Type B pancreatic cell (in vitro differentiated cells): Measurements from ENCODE around the gene IL1RAPL1. TPM values are rescaled to one million over a fixed set of nuclear protein-coding genes. Genes with fewer than 3 reads are reported as not detected.

ENCODE experiments used
- DNase-seq: peaks from one replicate; pipeline ENCODE4 v3.0.0; 2021; ENCODE audit warnings: mixed read lengths; ENCODE audit not compliant: unreplicated experiment; ENCODE audit errors: extremely low spot score
- H3K27ac Mint-ChIP-seq: 2 replicates; pipeline ENCODE4 v1.8.0; 2021; ENCODE audit warnings: mild to moderate bottlenecking, mixed read lengths
- H3K27me3 Mint-ChIP-seq: 2 replicates; pipeline ENCODE4 v1.8.0; 2021; ENCODE audit warnings: mixed read lengths
- H3K36me3 Mint-ChIP-seq: 2 replicates; pipeline ENCODE4 v1.8.0; 2021; ENCODE audit warnings: mixed read lengths
- H3K4me1 Mint-ChIP-seq: one replicate; pipeline ENCODE4 v1.8.0; 2021; ENCODE audit warnings: mixed read lengths; ENCODE audit not compliant: unreplicated experiment
- H3K4me3 Mint-ChIP-seq: 2 replicates; pipeline ENCODE4 v1.8.0; 2021; ENCODE audit warnings: mild to moderate bottlenecking, mixed read lengths
- H3K9me3 Mint-ChIP-seq: 2 replicates; pipeline ENCODE4 v1.8.0; 2021; ENCODE audit warnings: mixed read lengths
- total RNA-seq: library from RNA; stranded (reverse); gene quantifications from 2 replicates; pipeline ENCODE4 v1.2.1, GENCODE V29; 2021; ENCODE audit warnings: low replicate concordance
- TF ChIP-seq, protein P1 (sequence below): fragments of 200-600 bp; sonication (generic); conservative IDR thresholded peaks from 2 replicates; pipeline ENCODE4 v1.5.0; 2021; ENCODE audit warnings: antibody characterized with exemption, mild to moderate bottlenecking

IL1RAPL1 gene
- total RNA-seq, 1 donor from 2014 or later: 2.6 TPM

DNA sequence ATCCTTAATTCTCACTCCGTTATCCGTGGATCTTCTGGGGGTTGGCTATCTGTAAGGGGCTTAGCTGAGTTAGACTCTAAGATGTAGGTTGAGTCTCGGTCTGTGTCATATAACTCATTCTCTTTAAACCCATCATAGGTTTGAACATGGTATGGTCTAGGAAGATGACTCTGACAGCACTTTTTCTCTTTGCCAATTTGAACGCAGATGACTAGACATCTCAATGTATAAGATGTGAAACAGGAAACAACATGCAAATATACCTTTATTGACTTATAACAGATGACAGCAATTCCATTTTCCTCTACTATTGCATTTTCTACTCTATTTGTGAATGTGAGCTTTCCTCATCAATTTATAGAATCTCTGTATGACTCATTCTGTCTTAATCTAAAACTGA, 993.3 kb downstream of the IL1RAPL1 start:
- no peaks in the 10 kb centered on the region for H3K4me1 Mint-ChIP-seq
- H3K9me3 Mint-ChIP-seq: peaks cover 6% of the 10 kb centered on the region
- TF ChIP-seq, protein P1, sequence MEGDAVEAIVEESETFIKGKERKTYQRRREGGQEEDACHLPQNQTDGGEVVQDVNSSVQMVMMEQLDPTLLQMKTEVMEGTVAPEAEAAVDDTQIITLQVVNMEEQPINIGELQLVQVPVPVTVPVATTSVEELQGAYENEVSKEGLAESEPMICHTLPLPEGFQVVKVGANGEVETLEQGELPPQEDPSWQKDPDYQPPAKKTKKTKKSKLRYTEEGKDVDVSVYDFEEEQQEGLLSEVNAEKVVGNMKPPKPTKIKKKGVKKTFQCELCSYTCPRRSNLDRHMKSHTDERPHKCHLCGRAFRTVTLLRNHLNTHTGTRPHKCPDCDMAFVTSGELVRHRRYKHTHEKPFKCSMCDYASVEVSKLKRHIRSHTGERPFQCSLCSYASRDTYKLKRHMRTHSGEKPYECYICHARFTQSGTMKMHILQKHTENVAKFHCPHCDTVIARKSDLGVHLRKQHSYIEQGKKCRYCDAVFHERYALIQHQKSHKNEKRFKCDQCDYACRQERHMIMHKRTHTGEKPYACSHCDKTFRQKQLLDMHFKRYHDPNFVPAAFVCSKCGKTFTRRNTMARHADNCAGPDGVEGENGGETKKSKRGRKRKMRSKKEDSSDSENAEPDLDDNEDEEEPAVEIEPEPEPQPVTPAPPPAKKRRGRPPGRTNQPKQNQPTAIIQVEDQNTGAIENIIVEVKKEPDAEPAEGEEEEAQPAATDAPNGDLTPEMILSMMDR: no peak
- H3K4me3 Mint-ChIP-seq: no peak overlapping the region
- no peak for DNase-seq
- no peaks in the 10 kb centered on the region for H3K36me3 Mint-ChIP-seq
- H3K27ac Mint-ChIP-seq: no peak overlapping the region
- no peaks in the 10 kb centered on the region for H3K27me3 Mint-ChIP-seq

DNA sequence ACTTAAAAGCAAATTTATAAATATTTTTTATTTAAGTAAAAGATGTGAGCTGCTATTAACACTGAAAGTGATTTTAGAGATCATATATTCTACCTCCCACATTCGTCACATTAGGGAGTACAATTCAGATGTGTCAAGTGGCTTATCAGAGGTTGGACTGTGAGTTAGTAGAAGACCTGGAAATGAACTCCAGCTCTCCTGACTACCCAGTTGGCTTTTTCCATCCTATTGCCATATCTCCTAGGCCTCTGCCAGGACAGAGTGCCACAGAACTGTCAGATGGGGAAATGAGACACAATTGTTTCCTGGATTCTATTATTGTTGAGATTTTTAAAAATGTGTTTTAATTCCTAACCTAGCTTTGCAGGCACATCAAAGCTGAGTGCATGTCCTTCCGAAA, 994.0 kb downstream of the IL1RAPL1 start:
- TF ChIP-seq, protein P1: no peak
- DNase-seq: no peak

DNA sequence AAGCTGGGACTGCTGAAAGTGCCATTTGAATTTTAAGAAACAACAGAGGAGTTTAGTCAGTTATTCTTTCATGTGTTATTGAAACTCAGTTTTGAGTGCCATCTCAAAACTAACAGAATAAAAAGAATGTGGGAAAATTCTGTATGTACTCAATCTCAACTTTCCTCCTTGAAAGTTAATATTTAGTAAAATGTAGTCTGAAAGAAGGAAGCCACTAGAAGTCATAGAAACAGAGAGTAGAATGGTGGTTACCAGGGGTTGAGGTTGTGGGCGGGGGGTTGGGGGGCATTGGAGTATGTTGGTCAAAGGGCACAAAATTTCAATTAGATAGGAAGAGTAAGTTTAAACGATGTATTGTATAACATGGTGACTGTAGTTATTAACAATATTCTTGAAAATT, 999.9 kb downstream of the IL1RAPL1 start:
- DNase-seq: no peak
- TF ChIP-seq, protein P1: no peak
- Mint-ChIP-seq H3K9me3 (no peaks in the 10 kb centered on the region), H3K4me3 (no peak overlapping the region), H3K36me3 (no peaks in the 10 kb centered on the region), H3K4me1 (no peaks in the 10 kb centered on the region), H3K27me3 (no peaks in the 10 kb centered on the region), H3K27ac (no peak overlapping the region)

More for the DNA sequence above, 994.0 kb downstream of the IL1RAPL1 start:
- H3K4me1 Mint-ChIP-seq: no peaks in the 10 kb centered on the region
- H3K27me3 Mint-ChIP-seq: no peaks in the 10 kb centered on the region
- no peak overlapping the region for H3K27ac Mint-ChIP-seq
- H3K4me3 Mint-ChIP-seq: no peak overlapping the region
- no peaks in the 10 kb centered on the region for H3K36me3 Mint-ChIP-seq
- peaks cover 6% of the 10 kb centered on the region for H3K9me3 Mint-ChIP-seq

DNA sequence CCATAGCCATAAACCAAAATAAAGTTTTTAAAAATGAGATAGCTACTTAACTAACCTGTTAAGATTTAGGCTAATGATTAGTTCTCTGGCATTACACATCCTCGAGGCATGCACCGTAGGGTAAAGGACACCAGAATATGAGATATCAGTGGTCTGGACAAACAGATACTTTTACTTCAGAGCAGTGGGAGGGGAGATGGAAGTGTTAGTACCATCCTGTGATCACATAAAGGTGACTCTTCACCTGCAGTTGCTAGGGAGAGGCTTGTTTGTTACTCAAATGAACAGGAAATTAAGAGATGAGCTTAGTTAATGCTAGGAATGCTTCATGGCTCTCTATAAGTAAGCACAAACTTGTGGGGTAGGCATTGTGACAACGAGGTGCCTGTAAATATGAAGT, 1003.7 kb downstream of the IL1RAPL1 start:
- Mint-ChIP-seq H3K36me3 (no peaks in the 10 kb centered on the region), H3K9me3 (peaks cover 9% of the 10 kb centered on the region), H3K27ac (no peak overlapping the region), H3K4me1 (no peaks in the 10 kb centered on the region), H3K4me3 (no peak overlapping the region), H3K27me3 (no peaks in the 10 kb centered on the region)
- no peak for DNase-seq
- TF ChIP-seq, protein P1: no peak

DNA sequence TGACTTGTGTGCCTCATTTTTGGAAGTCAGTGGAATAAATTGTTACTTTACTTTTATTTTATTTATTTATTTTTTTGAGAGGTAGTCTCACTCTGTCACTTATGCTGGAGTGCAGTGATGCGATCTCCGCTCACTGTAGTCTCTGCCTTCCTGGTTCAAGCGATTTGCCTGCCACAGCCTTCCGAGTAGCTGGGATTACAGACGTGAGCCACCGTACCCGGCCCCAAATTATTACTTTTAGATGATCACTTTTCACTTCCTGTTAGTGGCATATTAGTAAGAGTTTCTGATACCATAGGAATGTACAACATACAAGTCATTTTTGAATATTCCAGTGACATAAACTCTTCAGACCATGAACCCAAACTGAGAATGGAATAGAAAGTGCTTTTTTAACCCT, 1017.1 kb downstream of the IL1RAPL1 start:
- no peak overlapping the region for H3K4me3 Mint-ChIP-seq
- no peaks in the 10 kb centered on the region for H3K36me3 Mint-ChIP-seq
- no peaks in the 10 kb centered on the region for H3K9me3 Mint-ChIP-seq
- no peak for DNase-seq
- H3K4me1 Mint-ChIP-seq: no peaks in the 10 kb centered on the region
- TF ChIP-seq, protein P1: no peak
- H3K27me3 Mint-ChIP-seq: no peaks in the 10 kb centered on the region
- no peak overlapping the region for H3K27ac Mint-ChIP-seq

DNA sequence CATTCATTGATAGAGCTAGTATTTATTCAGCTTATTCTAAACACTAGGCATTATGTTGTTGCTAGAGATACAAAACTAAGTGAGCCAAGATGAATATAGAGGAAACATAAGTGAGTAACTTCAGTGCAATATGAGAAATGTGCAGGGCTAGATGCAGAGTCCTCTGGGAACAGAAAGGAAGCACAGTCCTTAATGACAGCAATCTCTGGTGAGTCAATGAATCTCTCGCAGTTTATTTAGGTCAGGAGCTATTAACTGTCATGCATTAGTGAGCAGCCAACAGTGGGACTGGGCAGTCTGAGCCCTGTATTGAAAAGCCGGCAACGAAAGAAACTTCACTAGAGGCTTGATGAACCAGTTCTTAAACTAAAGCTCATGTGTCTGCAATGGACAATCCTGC, 1030.0 kb downstream of the IL1RAPL1 start:
- no peaks in the 10 kb centered on the region for H3K9me3 Mint-ChIP-seq
- H3K4me3 Mint-ChIP-seq: no peak overlapping the region
- TF ChIP-seq, protein P1: no peak
- no peaks in the 10 kb centered on the region for H3K4me1 Mint-ChIP-seq
- DNase-seq: no peak
- H3K27ac Mint-ChIP-seq: no peak overlapping the region
- H3K36me3 Mint-ChIP-seq: no peaks in the 10 kb centered on the region
- H3K27me3 Mint-ChIP-seq: no peaks in the 10 kb centered on the region
